Stimulated activated naive CD8-positive, alpha-beta T cell treated with anti-CD3 and anti-CD28 coated beads, Interleukin-15, amount 100 ng/mL, for 72 hours (primary cell): Measurements from ENCODE around the gene ACER3.

Experiments
- ATAC-seq: fragments of 150-1000 bp; cut with Tn5 transposase; 2 replicates; pipeline ENCODE4 v1.10.0; 2021; ENCODE audit warnings: mild to moderate bottlenecking, moderate library complexity
- DNase-seq, 2 donors: peaks; one replicate each; pipeline ENCODE4 v3.0.0; 2021 to 2022
- H3K27ac Mint-ChIP-seq, 2 donors: one replicate each; pipeline ENCODE4 v1.8.0; 2022; ENCODE audit warnings: mild to moderate bottlenecking in 2 of 2, mixed read lengths in 2 of 2, moderate library complexity in 2 of 2
- H3K27me3 Mint-ChIP-seq: one replicate; pipeline ENCODE4 v1.8.0; 2022; ENCODE audit warnings: mixed read lengths
- H3K4me1 Mint-ChIP-seq: one replicate; pipeline ENCODE4 v1.8.0; 2022; ENCODE audit warnings: mild to moderate bottlenecking, mixed read lengths
- H3K4me3 Mint-ChIP-seq, 2 donors: one replicate each; pipeline ENCODE4 v1.8.0; 2022; ENCODE audit warnings: mild to moderate bottlenecking in 2 of 2, mixed read lengths in 2 of 2, moderate library complexity in 1 of 2
- H3K9me3 Mint-ChIP-seq, 2 donors: one replicate each; pipeline ENCODE4 v1.8.0; 2022; ENCODE audit warnings: mixed read lengths in 2 of 2

ACER3 gene

GRCh38 chr11:77068457-77069335, 208.0 kb downstream of the ACER3 start:
- H3K4me1 Mint-ChIP-seq: peaks cover 56% of the 10 kb centered on the region
- no peak overlapping the region for H3K27ac Mint-ChIP-seq
- no peak for DNase-seq
- H3K9me3 Mint-ChIP-seq: no peaks in the 10 kb centered on the region
- no peaks in the 10 kb centered on the region for H3K27me3 Mint-ChIP-seq
- ATAC-seq: no peak
- H3K4me3 Mint-ChIP-seq: no peak overlapping the region

GRCh38 chr11:77069336-77069968, 208.7 kb downstream of the ACER3 start:
- Mint-ChIP-seq H3K27me3 (no peaks in the 10 kb centered on the region), H3K27ac (no peak overlapping the region), H3K9me3 (no peaks in the 10 kb centered on the region), H3K4me1 (peaks cover 63% of the 10 kb centered on the region), H3K4me3 (no peak overlapping the region)
- DNase-seq: no peak
- ATAC-seq: no peak

GRCh38 chr11:77069969-77070582, 209.4 kb downstream of the ACER3 start:
- no peak overlapping the region for H3K27ac Mint-ChIP-seq
- ATAC-seq: no peak
- no peak overlapping the region for H3K4me3 Mint-ChIP-seq

GRCh38 chr11:77071077-77071476, 210.4 kb downstream of the ACER3 start:
- ATAC-seq: no peak
- H3K27ac Mint-ChIP-seq: no peak overlapping the region

More at GRCh38 chr11:77069969-77070582, 209.4 kb downstream of the ACER3 start:
- no peak for DNase-seq
- Mint-ChIP-seq H3K4me1 (peaks cover 58% of the 10 kb centered on the region), H3K9me3 (no peaks in the 10 kb centered on the region), H3K27me3 (no peaks in the 10 kb centered on the region)

GRCh38 chr11:77071671-77072605, 211.2 kb downstream of the ACER3 start:
- Mint-ChIP-seq H3K9me3 (no peaks in the 10 kb centered on the region), H3K27me3 (no peaks in the 10 kb centered on the region), H3K4me1 (peaks cover 49% of the 10 kb centered on the region), H3K27ac (peak overlapping the region in 1 of 2 donors; percentile 14), H3K4me3 (peak overlapping the region in 1 of 2 donors; percentile 22)
- DNase-seq (no peak), ATAC-seq (no peak)

More at GRCh38 chr11:77071077-77071476, 210.4 kb downstream of the ACER3 start:
- no peak for DNase-seq
- Mint-ChIP-seq H3K27me3 (no peaks in the 10 kb centered on the region), H3K4me3 (no peak overlapping the region), H3K4me1 (peaks cover 51% of the 10 kb centered on the region), H3K9me3 (no peaks in the 10 kb centered on the region)

GRCh38 chr11:77072851-77073327, 212.2 kb downstream of the ACER3 start:
- no peaks in the 10 kb centered on the region for H3K9me3 Mint-ChIP-seq
- ATAC-seq: peak; percentile 88
- H3K4me3 Mint-ChIP-seq: peak overlapping the region; percentile 7 to 51
- peak in 1 of 2 donors; percentile 57 for DNase-seq
- peaks cover 41% of the 10 kb centered on the region for H3K4me1 Mint-ChIP-seq
- no peaks in the 10 kb centered on the region for H3K27me3 Mint-ChIP-seq
- H3K27ac Mint-ChIP-seq: no peak overlapping the region

- no peak for DNase-seq
- H3K27me3 Mint-ChIP-seq: no peaks in the 10 kb centered on the region
- H3K4me3 Mint-ChIP-seq: peak overlapping the region; percentile 7 to 51
- peak; percentile 67 for ATAC-seq
- H3K9me3 Mint-ChIP-seq: peaks cover 3 to 4% of the 10 kb centered on the region in 2 donors
- no peak overlapping the region for H3K27ac Mint-ChIP-seq
- H3K4me1 Mint-ChIP-seq: peaks cover 35% of the 10 kb centered on the region
Measured at GRCh38 chr11:77073328-77074001, 212.7 kb downstream of the ACER3 start.

- peaks cover 8 to 12% of the 10 kb centered on the region in 2 donors for H3K9me3 Mint-ChIP-seq
- H3K27ac Mint-ChIP-seq: no peak overlapping the region
- no peak for ATAC-seq
- H3K4me3 Mint-ChIP-seq: no peak overlapping the region
- DNase-seq: no peak
- H3K27me3 Mint-ChIP-seq: no peaks in the 10 kb centered on the region
- H3K4me1 Mint-ChIP-seq: peaks cover 31% of the 10 kb centered on the region
Measured at GRCh38 chr11:77074205-77074604, 213.5 kb downstream of the ACER3 start.

- H3K4me3 Mint-ChIP-seq: no peak overlapping the region
- peaks cover 8 to 12% of the 10 kb centered on the region in 2 donors for H3K9me3 Mint-ChIP-seq
- ATAC-seq: no peak
- H3K27ac Mint-ChIP-seq: no peak overlapping the region
- peaks cover 32% of the 10 kb centered on the region for H3K4me1 Mint-ChIP-seq
- H3K27me3 Mint-ChIP-seq: no peaks in the 10 kb centered on the region
- DNase-seq: no peak
Measured at GRCh38 chr11:77074626-77075221, 214.0 kb downstream of the ACER3 start.

- H3K27me3 Mint-ChIP-seq: no peaks in the 10 kb centered on the region
- DNase-seq (no peak), ATAC-seq (no peak)
- H3K27ac Mint-ChIP-seq: no peak overlapping the region
- peaks cover 40% of the 10 kb centered on the region for H3K4me1 Mint-ChIP-seq
- no peak overlapping the region for H3K4me3 Mint-ChIP-seq
- peaks cover 8 to 12% of the 10 kb centered on the region in 2 donors for H3K9me3 Mint-ChIP-seq
Measured at GRCh38 chr11:77075425-77075905, 214.7 kb downstream of the ACER3 start.
